ENCODE results near the gene PRPSAP1.

The PRPSAP1 gene

DNA sequence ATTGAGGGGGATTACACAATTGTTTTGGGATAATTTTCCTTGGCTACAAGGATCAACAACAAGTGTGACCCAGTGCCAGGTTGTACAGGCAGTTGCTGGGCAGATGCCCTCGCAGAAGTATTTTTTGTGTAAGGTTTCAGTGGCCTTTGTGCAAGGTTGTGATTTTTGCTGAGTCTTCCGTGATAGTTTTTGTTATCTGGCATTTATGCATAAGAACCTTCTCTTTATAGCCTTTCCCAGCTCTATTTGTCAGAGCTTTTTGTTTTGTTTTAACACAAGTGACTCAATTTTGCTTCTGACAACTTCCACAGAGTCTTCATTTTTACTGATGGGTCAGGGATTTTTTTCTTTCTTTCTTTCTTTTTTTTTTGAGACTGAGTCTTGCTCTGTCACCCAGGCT lies 6.7 kb upstream of the PRPSAP1 start:
- TF ChIP-seq, protein P1, sequence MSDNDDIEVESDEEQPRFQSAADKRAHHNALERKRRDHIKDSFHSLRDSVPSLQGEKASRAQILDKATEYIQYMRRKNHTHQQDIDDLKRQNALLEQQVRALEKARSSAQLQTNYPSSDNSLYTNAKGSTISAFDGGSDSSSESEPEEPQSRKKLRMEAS (IDR thresholded peaks at IDR 0.05), result no peak
- TF ChIP-seq, protein P2, sequence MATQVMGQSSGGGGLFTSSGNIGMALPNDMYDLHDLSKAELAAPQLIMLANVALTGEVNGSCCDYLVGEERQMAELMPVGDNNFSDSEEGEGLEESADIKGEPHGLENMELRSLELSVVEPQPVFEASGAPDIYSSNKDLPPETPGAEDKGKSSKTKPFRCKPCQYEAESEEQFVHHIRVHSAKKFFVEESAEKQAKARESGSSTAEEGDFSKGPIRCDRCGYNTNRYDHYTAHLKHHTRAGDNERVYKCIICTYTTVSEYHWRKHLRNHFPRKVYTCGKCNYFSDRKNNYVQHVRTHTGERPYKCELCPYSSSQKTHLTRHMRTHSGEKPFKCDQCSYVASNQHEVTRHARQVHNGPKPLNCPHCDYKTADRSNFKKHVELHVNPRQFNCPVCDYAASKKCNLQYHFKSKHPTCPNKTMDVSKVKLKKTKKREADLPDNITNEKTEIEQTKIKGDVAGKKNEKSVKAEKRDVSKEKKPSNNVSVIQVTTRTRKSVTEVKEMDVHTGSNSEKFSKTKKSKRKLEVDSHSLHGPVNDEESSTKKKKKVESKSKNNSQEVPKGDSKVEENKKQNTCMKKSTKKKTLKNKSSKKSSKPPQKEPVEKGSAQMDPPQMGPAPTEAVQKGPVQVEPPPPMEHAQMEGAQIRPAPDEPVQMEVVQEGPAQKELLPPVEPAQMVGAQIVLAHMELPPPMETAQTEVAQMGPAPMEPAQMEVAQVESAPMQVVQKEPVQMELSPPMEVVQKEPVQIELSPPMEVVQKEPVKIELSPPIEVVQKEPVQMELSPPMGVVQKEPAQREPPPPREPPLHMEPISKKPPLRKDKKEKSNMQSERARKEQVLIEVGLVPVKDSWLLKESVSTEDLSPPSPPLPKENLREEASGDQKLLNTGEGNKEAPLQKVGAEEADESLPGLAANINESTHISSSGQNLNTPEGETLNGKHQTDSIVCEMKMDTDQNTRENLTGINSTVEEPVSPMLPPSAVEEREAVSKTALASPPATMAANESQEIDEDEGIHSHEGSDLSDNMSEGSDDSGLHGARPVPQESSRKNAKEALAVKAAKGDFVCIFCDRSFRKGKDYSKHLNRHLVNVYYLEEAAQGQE (IDR thresholded peaks at IDR 0.05; ENCODE audit: low read depth), result no peak
- no peak for TF ChIP-seq NFIC (IDR thresholded peaks at IDR 0.05)

DNA sequence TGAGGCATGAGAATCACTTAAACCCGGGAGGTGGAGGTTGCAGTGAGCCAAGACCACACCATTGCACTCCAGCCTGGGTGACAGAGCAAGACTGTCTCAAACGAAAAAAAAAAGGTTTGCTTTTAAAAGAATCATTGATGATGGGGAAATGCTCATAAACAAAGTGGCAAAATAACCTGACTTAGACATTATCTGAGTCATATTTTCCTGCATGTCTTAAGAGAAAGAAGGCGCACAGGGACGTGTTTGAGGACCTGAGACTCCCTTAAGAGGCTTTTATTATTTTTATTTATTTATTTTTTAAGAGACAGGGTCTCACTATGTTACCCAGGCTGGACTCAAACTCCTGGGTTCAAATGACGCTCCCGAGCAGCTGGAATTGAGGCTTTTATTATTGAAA lies 5.7 kb upstream of the PRPSAP1 start:
- TF ChIP-seq EGR1 (IDR thresholded peaks at IDR 0.05) (no peak), EP300 (IDR thresholded peaks at IDR 0.05; ENCODE audit: borderline replicate concordance) (no peak), YY1 (IDR thresholded peaks at IDR 0.05; ENCODE audit: low read depth) (no peak), ZBTB7A (IDR thresholded peaks at IDR 0.05; ENCODE audit: low read depth) (no peak), TAF1 (IDR thresholded peaks at IDR 0.05; ENCODE audit: low read depth) (no peak), CEBPB (IDR thresholded peaks at IDR 0.05) (no peak), TCF12 (IDR thresholded peaks at IDR 0.05; ENCODE audit: low read depth) (no peak), TEAD4 (IDR thresholded peaks at IDR 0.05) (no peak)
- TF ChIP-seq, protein P1 (IDR thresholded peaks at IDR 0.05), result no peak
- TF ChIP-seq, protein P3, sequence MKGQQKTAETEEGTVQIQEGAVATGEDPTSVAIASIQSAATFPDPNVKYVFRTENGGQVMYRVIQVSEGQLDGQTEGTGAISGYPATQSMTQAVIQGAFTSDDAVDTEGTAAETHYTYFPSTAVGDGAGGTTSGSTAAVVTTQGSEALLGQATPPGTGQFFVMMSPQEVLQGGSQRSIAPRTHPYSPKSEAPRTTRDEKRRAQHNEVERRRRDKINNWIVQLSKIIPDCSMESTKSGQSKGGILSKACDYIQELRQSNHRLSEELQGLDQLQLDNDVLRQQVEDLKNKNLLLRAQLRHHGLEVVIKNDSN (IDR thresholded peaks at IDR 0.05), result no peak

DNA sequence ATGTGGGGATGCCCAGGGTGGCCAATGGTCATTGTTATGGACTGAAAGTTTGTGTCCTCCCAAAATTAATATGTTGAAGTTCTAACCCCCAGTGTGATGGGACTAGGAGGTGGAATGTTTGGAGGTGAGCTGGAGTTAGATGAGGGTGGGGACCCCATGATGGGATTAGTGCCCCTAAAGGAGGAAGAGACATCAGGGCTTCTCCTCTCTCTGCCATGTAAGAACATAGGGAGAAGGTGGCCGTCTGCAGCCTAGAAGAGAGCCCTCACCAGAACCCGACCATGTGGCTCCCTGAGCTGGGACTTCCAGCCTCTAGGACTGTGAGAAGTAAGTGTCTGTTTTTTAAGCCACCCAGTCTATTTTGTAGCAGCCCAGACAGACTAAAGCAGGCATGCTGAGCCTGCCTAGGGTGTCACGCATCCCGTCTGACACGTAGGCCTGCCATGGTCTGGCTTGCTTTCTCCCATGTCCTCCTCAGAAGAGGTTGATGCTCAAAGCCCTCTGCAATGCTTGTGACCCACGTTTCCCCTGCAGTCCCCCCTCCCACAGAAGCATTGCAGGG lies 4.0 kb upstream of the PRPSAP1 start:
- TF ChIP-seq CREB1 (IDR thresholded peaks at IDR 0.05; ENCODE audit: low read depth) (no peak), TAF1 (IDR thresholded peaks at IDR 0.05; ENCODE audit: low read depth) (no peak), EP300 (IDR thresholded peaks at IDR 0.05; ENCODE audit: borderline replicate concordance) (no peak), YY1 (IDR thresholded peaks at IDR 0.05; ENCODE audit: low read depth) (no peak), NFIC (IDR thresholded peaks at IDR 0.05) (no peak), RAD21 (IDR thresholded peaks at IDR 0.05; ENCODE audit: low read depth) (no peak), TCF12 (IDR thresholded peaks at IDR 0.05; ENCODE audit: low read depth) (no peak), ZBTB7A (IDR thresholded peaks at IDR 0.05; ENCODE audit: low read depth) (no peak)
- TF ChIP-seq, protein P3 (IDR thresholded peaks at IDR 0.05), result no peak
- TF ChIP-seq, protein P1 (IDR thresholded peaks at IDR 0.05), result no peak
- TF ChIP-seq, protein P2 (IDR thresholded peaks at IDR 0.05; ENCODE audit: low read depth), result no peak

DNA sequence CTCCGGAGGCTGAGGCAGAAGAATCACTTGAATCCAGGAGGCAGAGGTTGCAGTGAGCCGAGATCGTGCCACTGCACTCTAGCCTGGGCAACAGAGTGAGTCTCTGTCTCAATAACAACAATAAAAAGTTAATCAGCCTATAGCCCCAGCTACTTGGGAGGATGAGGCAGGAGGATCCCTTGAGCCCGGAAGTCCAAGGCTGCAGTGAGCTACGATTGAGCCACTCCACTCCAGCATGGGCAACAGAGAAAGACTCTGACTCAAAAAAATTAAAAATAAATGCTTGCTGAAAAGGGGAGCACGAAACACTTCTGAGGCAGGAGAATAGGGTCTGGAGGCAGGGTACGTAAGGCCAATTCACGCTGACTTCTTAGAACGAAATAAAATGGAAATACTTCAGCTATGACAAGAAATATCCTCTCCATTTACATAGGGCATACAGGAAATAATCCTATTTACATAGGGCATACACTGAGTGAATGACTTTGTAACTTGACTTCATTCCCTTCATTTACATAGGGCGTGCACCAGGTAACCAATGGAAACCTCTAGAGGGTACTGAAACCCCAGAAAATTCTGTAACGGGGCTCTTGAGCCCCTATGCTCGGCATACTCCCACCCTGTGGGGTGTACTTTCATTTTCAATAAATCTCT lies 3.2 kb upstream of the PRPSAP1 start:
- TF ChIP-seq CEBPB (IDR thresholded peaks at IDR 0.05) (no peak), NFIC (IDR thresholded peaks at IDR 0.05) (no peak), RAD21 (IDR thresholded peaks at IDR 0.05; ENCODE audit: low read depth) (no peak), YY1 (IDR thresholded peaks at IDR 0.05; ENCODE audit: low read depth) (no peak), EP300 (IDR thresholded peaks at IDR 0.05; ENCODE audit: borderline replicate concordance) (no peak), TCF12 (IDR thresholded peaks at IDR 0.05; ENCODE audit: low read depth) (no peak), CREB1 (IDR thresholded peaks at IDR 0.05; ENCODE audit: low read depth) (no peak), ZBTB7A (IDR thresholded peaks at IDR 0.05; ENCODE audit: low read depth) (no peak)
- TF ChIP-seq, protein P1 (IDR thresholded peaks at IDR 0.05), result no peak

DNA sequence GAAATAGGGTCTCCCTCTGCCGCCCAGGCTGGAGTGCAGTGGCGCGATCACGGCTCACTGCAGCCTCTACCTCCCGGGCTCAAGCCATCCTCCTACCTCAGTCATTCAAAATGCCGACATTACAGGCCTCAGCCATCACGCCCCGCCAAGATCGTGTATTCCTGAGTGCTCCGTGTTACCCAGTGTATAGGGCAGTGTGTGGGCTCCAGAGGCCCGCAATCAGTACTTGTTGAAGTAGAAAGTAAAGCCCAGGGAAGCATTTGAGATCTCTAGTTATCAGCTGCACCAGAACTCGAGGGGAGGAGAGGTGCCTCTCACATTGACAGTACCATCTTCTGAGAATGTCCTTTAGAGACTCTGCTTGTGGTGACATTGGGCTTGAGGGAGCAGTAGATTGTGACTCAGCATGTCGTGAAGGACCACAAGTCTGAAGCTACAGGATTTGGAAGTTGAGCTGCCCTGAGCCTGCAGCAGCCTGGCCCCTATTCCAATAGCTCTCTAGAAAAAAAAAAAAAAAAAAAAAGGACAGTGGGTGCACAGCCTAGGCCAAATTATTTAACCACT lies 1.1 kb upstream of the PRPSAP1 start:
- TF ChIP-seq TAF1 (IDR thresholded peaks at IDR 0.05; ENCODE audit: low read depth), result no peak
- TF ChIP-seq, protein P1 (IDR thresholded peaks at IDR 0.05), result no peak
- TF ChIP-seq NFIC (IDR thresholded peaks at IDR 0.05), result no peak
- no peak for TF ChIP-seq TCF12 (IDR thresholded peaks at IDR 0.05; ENCODE audit: low read depth)
- TF ChIP-seq TEAD4 (IDR thresholded peaks at IDR 0.05), result no peak
- TF ChIP-seq EGR1 (IDR thresholded peaks at IDR 0.05), result no peak
- TF ChIP-seq, protein P3 (IDR thresholded peaks at IDR 0.05), result no peak
- TF ChIP-seq, protein P2 (IDR thresholded peaks at IDR 0.05; ENCODE audit: low read depth), result no peak
